ENCODE results near the gene FOXO4. TPM values are rescaled to one million over a fixed set of nuclear protein-coding genes. Genes with fewer than 3 reads are reported as not detected.

Gene FOXO4
- total RNA-seq, 4 donors from 2014 or later = 14.0 to 39.8 (median 28.4) TPM

GRCh38 chrX:71095033-71095432 lies 618 bp upstream of the FOXO4 start:
- Histone ChIP-seq H3K9me3 (no peaks in the 10 kb centered on the region), H3K27ac (peak overlapping the region in 1 of 4 donors; percentile 72), H3K36me3 (no peaks in the 10 kb centered on the region), H3K4me1 (no peaks in the 10 kb centered on the region), H3K27me3 (no peaks in the 10 kb centered on the region), H3K4me3 (peak overlapping the region; percentile 51 to 68 (median 58))
- TF ChIP-seq POLR2A (IDR thresholded peaks at IDR 0.05) (no peak), CTCF (IDR thresholded peaks at IDR 0.05) (no peak)
- DNase-seq = no peak

GRCh38 chrX:71095981-71096759 lies 519 bp downstream of the FOXO4 start:
- peak overlapping the region; percentile 63 to 83 (median 74) for H3K27ac ChIP-seq
- TF ChIP-seq CTCF (IDR thresholded peaks at IDR 0.05) (no peak), POLR2A (IDR thresholded peaks at IDR 0.05) (no peak)
- DNase-seq = peak in 1 of 3 donors; percentile 51

GRCh38 chrX:71096760-71097032 lies 1.0 kb downstream of the FOXO4 start:
- no peaks in the 10 kb centered on the region for H3K27me3 ChIP-seq
- no peak for DNase-seq

More at GRCh38 chrX:71095981-71096759, 519 bp downstream of the FOXO4 start:
- no peaks in the 10 kb centered on the region for H3K36me3 ChIP-seq
- H3K4me3 ChIP-seq = peak overlapping the region; percentile 51 to 68 (median 58)
- no peaks in the 10 kb centered on the region for H3K4me1 ChIP-seq
- H3K27me3 ChIP-seq = no peaks in the 10 kb centered on the region
- no peaks in the 10 kb centered on the region for H3K9me3 ChIP-seq

GRCh38 chrX:71098302-71098701 lies 2.7 kb downstream of the FOXO4 start:
- TF ChIP-seq CTCF (IDR thresholded peaks at IDR 0.05) (peak in 5 of 6 experiments; percentile 46 to 58 (median 54)), POLR2A (IDR thresholded peaks at IDR 0.05) (no peak)
- Histone ChIP-seq H3K4me1 (peaks cover 0 to 4% (median under 1%) of the 10 kb centered on the region in 4 donors), H3K36me3 (no peaks in the 10 kb centered on the region), H3K27me3 (no peaks in the 10 kb centered on the region), H3K9me3 (no peaks in the 10 kb centered on the region), H3K4me3 (no peak overlapping the region), H3K27ac (no peak overlapping the region)
- peak; percentile 69 to 87 (median 86) for DNase-seq

More at GRCh38 chrX:71096760-71097032, 1.0 kb downstream of the FOXO4 start:
- H3K4me3 ChIP-seq = peak overlapping the region; percentile 51 to 68 (median 58)
- peak overlapping the region in 3 of 4 donors; percentile 63 to 77 (median 72) for H3K27ac ChIP-seq
- no peaks in the 10 kb centered on the region for H3K9me3 ChIP-seq
- H3K4me1 ChIP-seq = no peaks in the 10 kb centered on the region
- H3K36me3 ChIP-seq = no peaks in the 10 kb centered on the region
- TF ChIP-seq CTCF (IDR thresholded peaks at IDR 0.05) = no peak
- no peak for TF ChIP-seq POLR2A (IDR thresholded peaks at IDR 0.05)

- no peaks in the 10 kb centered on the region for H3K9me3 ChIP-seq
- no peak for DNase-seq
- H3K36me3 ChIP-seq = no peaks in the 10 kb centered on the region
- TF ChIP-seq CTCF (IDR thresholded peaks at IDR 0.05) (no peak), POLR2A (IDR thresholded peaks at IDR 0.05) (no peak)
- H3K4me1 ChIP-seq = peaks cover 0 to 9% (median 3%) of the 10 kb centered on the region in 4 donors
- H3K4me3 ChIP-seq = no peak overlapping the region
- H3K27me3 ChIP-seq = no peaks in the 10 kb centered on the region
- H3K27ac ChIP-seq = no peak overlapping the region
Measured at GRCh38 chrX:71098951-71099506, 3.4 kb downstream of the FOXO4 start.
